Measurements from ENCODE around the gene SCNN1A.

GRCh38 chr12:6333566-6333965 is 41.8 kb downstream of the SCNN1A start:
- no peak for TF ChIP-seq CTCF (IDR thresholded peaks at IDR 0.05; ENCODE audit: extremely low read depth in 1 of 2, insufficient read depth in 1 of 2, low read depth in 1 of 2, low read length in 2 of 2)
- no peak for TF ChIP-seq POLR2AphosphoS5 (IDR thresholded peaks at IDR 0.05; ENCODE audit: insufficient read depth, low read depth, low read length)
- TF ChIP-seq POLR2A (IDR thresholded peaks at IDR 0.05; ENCODE audit: low read depth, low read length): no peak
- TF ChIP-seq MYC (IDR thresholded peaks at IDR 0.05; ENCODE audit: low read depth, low read length): no peak
- no peak for TF ChIP-seq EZH2 (IDR thresholded peaks at IDR 0.05; ENCODE audit: borderline replicate concordance, low read depth, low read length, severe bottlenecking)
- TF ChIP-seq JUN (IDR thresholded peaks at IDR 0.05; ENCODE audit: borderline replicate concordance, insufficient read depth, insufficient read length, low read depth): no peak
